ENCODE measurements around the gene PCNX2. TPM values are rescaled to one million over a fixed set of nuclear protein-coding genes. Genes with fewer than 3 reads are reported as not detected.

The PCNX2 gene
- total RNA-seq, 2 donors from 2014 or later, result 8.4 to 23.2 TPM

- Histone ChIP-seq H3K36me3 (no peaks in the 10 kb centered on the region), H3K9me3 (no peaks in the 10 kb centered on the region), H3K4me1 (replicated peaks) (no peaks in the 10 kb centered on the region), H3K27ac (no peak overlapping the region), H3K4me3 (no peak overlapping the region), H3K27me3 (replicated peaks; ENCODE audit: insufficient read depth) (no peaks in the 10 kb centered on the region)
- TF ChIP-seq POLR2A (IDR thresholded peaks at IDR 0.05), result no peak
- DNase-seq (ENCODE audit: low spot score), result no peak
- 74% methylated on average over 1 of the region's 1 CpG for WGBS
- intact Hi-C loops (cut with DNase I), result no loop called here
These were observed 84.4 kb downstream of the PCNX2 start for GRCh38 chr1:233211106-233211505.

- no peaks in the 10 kb centered on the region for H3K4me1 ChIP-seq (replicated peaks)
- H3K9me3 ChIP-seq, result no peaks in the 10 kb centered on the region
- 84% methylated on average over 2 of the region's 2 CpGs for WGBS
- no peak overlapping the region for H3K27ac ChIP-seq
- H3K4me3 ChIP-seq, result no peak overlapping the region
- intact Hi-C loops (cut with DNase I), result no loop called here
- no peak for TF ChIP-seq POLR2AphosphoS5 (IDR thresholded peaks at IDR 0.05)
- no peak for TF ChIP-seq CTCF (IDR thresholded peaks at IDR 0.05)
- TF ChIP-seq POLR2A (IDR thresholded peaks at IDR 0.05), result no peak
- no peaks in the 10 kb centered on the region for H3K36me3 ChIP-seq
- DNase-seq (ENCODE audit: low spot score), result no peak
- no peaks in the 10 kb centered on the region for H3K27me3 ChIP-seq (replicated peaks; ENCODE audit: insufficient read depth)
These were observed 86.0 kb downstream of the PCNX2 start for GRCh38 chr1:233209481-233209880.

GRCh38 chr1:233208687-233209086 lies 86.8 kb downstream of the PCNX2 start:
- no peak for DNase-seq (ENCODE audit: low spot score)
- H3K27ac ChIP-seq, result no peak overlapping the region
- no peaks in the 10 kb centered on the region for H3K27me3 ChIP-seq (replicated peaks; ENCODE audit: insufficient read depth)
- intact Hi-C loops (cut with DNase I), result no loop called here
- H3K9me3 ChIP-seq, result no peaks in the 10 kb centered on the region
- H3K4me3 ChIP-seq, result no peak overlapping the region
- no peaks in the 10 kb centered on the region for H3K4me1 ChIP-seq (replicated peaks)
- no peaks in the 10 kb centered on the region for H3K36me3 ChIP-seq
- TF ChIP-seq POLR2A (IDR thresholded peaks at IDR 0.05) (no peak), POLR2AphosphoS5 (IDR thresholded peaks at IDR 0.05) (no peak), CTCF (IDR thresholded peaks at IDR 0.05) (no peak)

- intact Hi-C loops (cut with DNase I), result no loop called here
- no peak for TF ChIP-seq CTCF (IDR thresholded peaks at IDR 0.05)
- no peak for TF ChIP-seq POLR2A (IDR thresholded peaks at IDR 0.05)
- TF ChIP-seq POLR2AphosphoS5 (IDR thresholded peaks at IDR 0.05), result no peak
- no peak overlapping the region for H3K27ac ChIP-seq
- H3K27me3 ChIP-seq (replicated peaks; ENCODE audit: insufficient read depth), result no peaks in the 10 kb centered on the region
- DNase-seq (ENCODE audit: low spot score), result no peak
- no peak overlapping the region for H3K4me3 ChIP-seq
- no peaks in the 10 kb centered on the region for H3K4me1 ChIP-seq (replicated peaks)
- 73% methylated on average over 2 of the region's 2 CpGs for WGBS
- no peaks in the 10 kb centered on the region for H3K9me3 ChIP-seq
- H3K36me3 ChIP-seq, result no peaks in the 10 kb centered on the region
These were observed 97.6 kb downstream of the PCNX2 start for GRCh38 chr1:233197940-233198339.

GRCh38 chr1:233193741-233194140 lies 101.8 kb downstream of the PCNX2 start:
- Histone ChIP-seq H3K4me3 (no peak overlapping the region), H3K27ac (no peak overlapping the region), H3K27me3 (replicated peaks; ENCODE audit: insufficient read depth) (no peaks in the 10 kb centered on the region), H3K9me3 (no peaks in the 10 kb centered on the region), H3K4me1 (replicated peaks) (no peaks in the 10 kb centered on the region), H3K36me3 (no peaks in the 10 kb centered on the region)
- DNase-seq (ENCODE audit: low spot score), result no peak
- WGBS, result 89% methylated on average over 3 of the region's 3 CpGs
- TF ChIP-seq POLR2A (IDR thresholded peaks at IDR 0.05) (no peak), POLR2AphosphoS5 (IDR thresholded peaks at IDR 0.05) (no peak), CTCF (IDR thresholded peaks at IDR 0.05) (no peak)
- intact Hi-C loops (cut with DNase I), result no loop called here

Measured in prostate gland (tissue), 2 donors.